ENCODE data around the gene DOCK11. TPM values are rescaled to one million over a fixed set of nuclear protein-coding genes. Genes with fewer than 3 reads are reported as not detected.

The DOCK11 gene
- total and polyA plus RNA-seq, 2 donors from 2014 or later, result 11.4 to 49.5 TPM

- FAIRE-seq, result no peak
Measured at GRCh38 chrX:118498351-118498750, 2.7 kb downstream of the DOCK11 start.

DNA sequence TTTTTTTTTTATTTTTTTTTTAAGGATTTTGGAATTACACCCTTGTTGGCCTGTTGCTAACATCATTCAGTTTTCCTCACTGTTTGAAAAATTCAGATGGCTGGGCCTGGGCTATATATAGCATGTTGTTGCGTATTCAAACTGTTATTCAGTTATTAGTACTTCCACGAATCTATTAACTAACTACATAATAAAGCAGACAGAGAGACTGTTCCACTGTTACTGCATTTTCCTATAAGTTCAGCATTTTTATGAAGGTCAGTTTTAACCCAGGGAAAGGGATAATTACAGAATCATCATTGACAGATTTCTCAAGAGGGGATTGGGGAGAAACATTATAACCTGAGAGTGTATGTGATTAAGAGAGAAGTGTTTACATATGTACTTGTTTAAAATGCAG lies 3.1 kb downstream of the DOCK11 start:
- no peak for DNase-seq
- Histone ChIP-seq H3K27me3 (ENCODE audit: control insufficient read depth, insufficient read depth, low read length) (peaks cover 2% of the 10 kb centered on the region), H3K27ac (ENCODE audit: low read depth in 2 of 2, low read length in 2 of 2) (no peak overlapping the region), H3K4me3 (ENCODE audit: low read length in 3 of 3) (no peak overlapping the region), H3K36me3 (ENCODE audit: control insufficient read depth in 2 of 3, insufficient read depth in 3 of 3, low read length in 3 of 3) (no peaks in the 10 kb centered on the region), H3K9ac (ENCODE audit: low read length in 3 of 3) (no peak overlapping the region), H3K9me3 (ENCODE audit: control insufficient read depth in 2 of 3, insufficient read depth in 1 of 3, low read length in 3 of 3) (no peaks in the 10 kb centered on the region), H3K4me1 (ENCODE audit: control insufficient read depth in 2 of 3, insufficient read depth in 2 of 3, low read depth in 1 of 3, low read length in 3 of 3) (peaks cover 0 to 3% (median 0%) of the 10 kb centered on the region in 3 donors)
- intact Hi-C loops (cut with DNase I), result no loop called here
- TF ChIP-seq, protein P1, sequence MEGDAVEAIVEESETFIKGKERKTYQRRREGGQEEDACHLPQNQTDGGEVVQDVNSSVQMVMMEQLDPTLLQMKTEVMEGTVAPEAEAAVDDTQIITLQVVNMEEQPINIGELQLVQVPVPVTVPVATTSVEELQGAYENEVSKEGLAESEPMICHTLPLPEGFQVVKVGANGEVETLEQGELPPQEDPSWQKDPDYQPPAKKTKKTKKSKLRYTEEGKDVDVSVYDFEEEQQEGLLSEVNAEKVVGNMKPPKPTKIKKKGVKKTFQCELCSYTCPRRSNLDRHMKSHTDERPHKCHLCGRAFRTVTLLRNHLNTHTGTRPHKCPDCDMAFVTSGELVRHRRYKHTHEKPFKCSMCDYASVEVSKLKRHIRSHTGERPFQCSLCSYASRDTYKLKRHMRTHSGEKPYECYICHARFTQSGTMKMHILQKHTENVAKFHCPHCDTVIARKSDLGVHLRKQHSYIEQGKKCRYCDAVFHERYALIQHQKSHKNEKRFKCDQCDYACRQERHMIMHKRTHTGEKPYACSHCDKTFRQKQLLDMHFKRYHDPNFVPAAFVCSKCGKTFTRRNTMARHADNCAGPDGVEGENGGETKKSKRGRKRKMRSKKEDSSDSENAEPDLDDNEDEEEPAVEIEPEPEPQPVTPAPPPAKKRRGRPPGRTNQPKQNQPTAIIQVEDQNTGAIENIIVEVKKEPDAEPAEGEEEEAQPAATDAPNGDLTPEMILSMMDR (IDR thresholded peaks at IDR 0.05; ENCODE audit: borderline replicate concordance, extremely low read depth, insufficient read depth), result no peak
- no peak for FAIRE-seq

More at GRCh38 chrX:118498351-118498750, 2.7 kb downstream of the DOCK11 start:
- Histone ChIP-seq H3K4me3 (ENCODE audit: low read length in 3 of 3) (no peak overlapping the region), H3K4me1 (ENCODE audit: control insufficient read depth in 2 of 3, insufficient read depth in 2 of 3, low read depth in 1 of 3, low read length in 3 of 3) (peaks cover 0 to 3% (median 0%) of the 10 kb centered on the region in 3 donors), H3K27me3 (ENCODE audit: control insufficient read depth, insufficient read depth, low read length) (peaks cover 2% of the 10 kb centered on the region), H3K9me3 (ENCODE audit: control insufficient read depth in 2 of 3, insufficient read depth in 1 of 3, low read length in 3 of 3) (no peaks in the 10 kb centered on the region), H3K9ac (ENCODE audit: low read length in 3 of 3) (no peak overlapping the region), H3K36me3 (ENCODE audit: control insufficient read depth in 2 of 3, insufficient read depth in 3 of 3, low read length in 3 of 3) (no peaks in the 10 kb centered on the region), H3K27ac (ENCODE audit: low read depth in 2 of 2, low read length in 2 of 2) (no peak overlapping the region)
- TF ChIP-seq, protein P1 (IDR thresholded peaks at IDR 0.05; ENCODE audit: borderline replicate concordance, extremely low read depth, insufficient read depth), result no peak
- intact Hi-C loops (cut with DNase I), result no loop called here
- DNase-seq, result no peak

DNA sequence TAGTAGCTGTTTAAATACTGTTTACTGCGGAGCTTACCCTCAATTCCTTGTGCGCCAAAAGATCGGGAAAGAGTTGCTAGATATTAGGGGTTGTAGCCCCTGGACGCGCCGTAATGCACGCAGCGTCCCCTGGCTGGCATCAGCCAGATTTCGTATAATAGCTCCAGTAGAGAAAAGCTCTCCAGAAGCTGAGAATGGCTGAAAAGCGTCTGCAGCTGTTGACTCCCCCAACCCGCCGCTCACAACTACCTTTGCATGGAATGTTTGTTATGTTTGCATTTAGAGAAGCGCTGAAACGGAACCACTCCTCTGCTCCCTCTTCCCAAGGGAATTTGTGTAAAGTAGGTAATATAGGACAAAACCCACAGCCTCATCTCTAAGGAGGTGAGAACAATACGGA lies 3.7 kb downstream of the DOCK11 start:
- TF ChIP-seq, protein P1 (IDR thresholded peaks at IDR 0.05; ENCODE audit: borderline replicate concordance, extremely low read depth, insufficient read depth), result no peak

More for the DNA sequence above, 3.7 kb downstream of the DOCK11 start:
- peak in 4 of 5 donors; percentile 46 to 74 (median 64) for DNase-seq
- FAIRE-seq, result no peak
- Histone ChIP-seq H3K9ac (ENCODE audit: low read length in 3 of 3) (no peak overlapping the region), H3K4me3 (ENCODE audit: low read length in 3 of 3) (no peak overlapping the region), H3K9me3 (ENCODE audit: control insufficient read depth in 2 of 3, insufficient read depth in 1 of 3, low read length in 3 of 3) (no peaks in the 10 kb centered on the region), H3K36me3 (ENCODE audit: control insufficient read depth in 2 of 3, insufficient read depth in 3 of 3, low read length in 3 of 3) (no peaks in the 10 kb centered on the region), H3K27ac (ENCODE audit: low read depth in 2 of 2, low read length in 2 of 2) (no peak overlapping the region), H3K27me3 (ENCODE audit: control insufficient read depth, insufficient read depth, low read length) (peaks cover 2% of the 10 kb centered on the region), H3K4me1 (ENCODE audit: control insufficient read depth in 2 of 3, insufficient read depth in 2 of 3, low read depth in 1 of 3, low read length in 3 of 3) (peaks cover 0 to 3% (median 0%) of the 10 kb centered on the region in 3 donors)
- intact Hi-C loops (cut with DNase I), result no loop called here
